GM19328 (cell line): ENCODE measurements around the gene UFC1.

ENCODE experiments used
- ATAC-seq: cut with Tn5 transposase; IDR thresholded peaks from one replicate; pipeline ENCODE4 v1.9.1; 2021; ENCODE audit warnings: mild to moderate bottlenecking, moderate library complexity; ENCODE audit not compliant: unreplicated experiment

UFC1 gene

GRCh38 chr1:161133220-161133740 is 20.5 kb upstream of the UFC1 start:
- ATAC-seq = no peak

GRCh38 chr1:161137881-161138280 is 15.9 kb upstream of the UFC1 start:
- ATAC-seq = no peak

- no peak for ATAC-seq
Observed at GRCh38 chr1:161138431-161138830, 15.3 kb upstream of the UFC1 start.

- no peak for ATAC-seq
Observed at GRCh38 chr1:161139766-161140165, 14.0 kb upstream of the UFC1 start.

- ATAC-seq = no peak
Observed at GRCh38 chr1:161140755-161141400, 12.9 kb upstream of the UFC1 start.

- ATAC-seq = no peak
Observed at GRCh38 chr1:161145832-161146231, 7.9 kb upstream of the UFC1 start.

GRCh38 chr1:161153176-161153575 is 602 bp upstream of the UFC1 start:
- no peak for ATAC-seq

GRCh38 chr1:161157867-161158266 is 4.1 kb downstream of the UFC1 start:
- ATAC-seq = no peak

GRCh38 chr1:161158316-161159010 is 4.7 kb downstream of the UFC1 start:
- no peak for ATAC-seq

- ATAC-seq = peak; percentile 79
Observed at GRCh38 chr1:161159087-161159912, 5.5 kb downstream of the UFC1 start, which contains the start of gene USP21. Gene USP21, plus strand, starts transcription at chr1:161159500. Its CDS starts 1,141 bp downstream, at chr1:161160641.

- no peak for ATAC-seq
Observed at GRCh38 chr1:161159913-161160243, 6.1 kb downstream of the UFC1 start.

GRCh38 chr1:161160671-161161145 is 6.9 kb downstream of the UFC1 start:
- ATAC-seq = no peak

- ATAC-seq = no peak
Observed at GRCh38 chr1:161161652-161162051, 7.9 kb downstream of the UFC1 start.

GRCh38 chr1:161162052-161162451 is 8.3 kb downstream of the UFC1 start:
- no peak for ATAC-seq

- ATAC-seq = no peak
Observed at GRCh38 chr1:161162806-161163205, 9.0 kb downstream of the UFC1 start.

- ATAC-seq = no peak
Observed at GRCh38 chr1:161163793-161164192, 10.0 kb downstream of the UFC1 start.

- no peak for ATAC-seq
Observed at GRCh38 chr1:161164901-161165610, 11.3 kb downstream of the UFC1 start.

GRCh38 chr1:161165742-161166668 is 12.2 kb downstream of the UFC1 start, which contains the start of gene PPOX:
Gene PPOX, plus strand, starts transcription at chr1:161166426. Its CDS starts 422 bp downstream, at chr1:161166848.
- peak; percentile 90 for ATAC-seq

GRCh38 chr1:161166669-161167548 is 13.1 kb downstream of the UFC1 start:
- no peak for ATAC-seq
